ENCODE data around the gene OVCA2.

Gene OVCA2

DNA sequence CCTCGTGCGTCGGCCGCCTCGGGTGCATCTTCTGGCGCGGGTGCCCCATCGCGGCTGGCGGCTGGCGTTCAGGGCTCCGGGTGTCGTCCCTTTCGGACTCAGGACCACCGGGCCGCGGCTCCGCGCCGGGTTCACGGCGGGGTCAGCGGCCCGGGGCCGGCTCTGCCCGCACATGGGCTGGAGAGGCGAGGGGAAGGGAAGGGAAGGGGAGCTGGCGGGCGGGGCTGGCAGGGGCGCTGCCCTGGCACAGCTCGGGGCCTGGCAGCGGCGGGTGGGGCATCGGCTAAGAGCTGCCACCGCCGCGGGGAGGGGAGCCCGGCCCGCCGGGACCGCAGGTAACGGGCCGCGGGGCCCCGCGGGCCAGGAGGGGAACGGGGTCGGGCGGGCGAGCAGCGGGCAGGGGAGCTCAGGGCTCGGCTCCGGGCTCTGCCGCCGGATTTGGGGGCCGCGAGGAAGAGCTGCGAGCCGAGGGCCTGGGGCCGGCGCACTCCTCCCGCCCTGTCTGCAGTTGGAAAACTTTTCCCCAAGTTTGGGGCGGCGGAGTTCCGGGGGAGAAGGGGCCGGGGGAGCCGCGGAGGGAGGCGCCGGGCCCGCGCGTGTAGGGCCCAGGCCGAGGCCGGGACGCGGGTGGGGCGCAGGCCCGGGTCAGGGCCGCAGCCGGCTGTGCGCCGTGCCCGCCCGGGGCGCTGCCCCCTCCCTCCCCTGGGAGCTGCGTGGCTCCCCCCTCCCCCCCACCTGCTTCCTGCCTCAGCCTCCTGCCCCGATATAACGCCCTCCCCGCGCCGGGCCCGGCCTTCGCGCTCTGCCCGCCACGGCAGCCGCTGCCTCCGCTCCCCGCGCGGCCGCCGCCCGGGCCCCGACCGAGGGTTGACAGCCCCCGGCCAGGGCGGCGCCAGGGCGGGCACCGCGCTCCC lies 13.7 kb downstream of the OVCA2 start:
- DNase-seq = no peak

DNA sequence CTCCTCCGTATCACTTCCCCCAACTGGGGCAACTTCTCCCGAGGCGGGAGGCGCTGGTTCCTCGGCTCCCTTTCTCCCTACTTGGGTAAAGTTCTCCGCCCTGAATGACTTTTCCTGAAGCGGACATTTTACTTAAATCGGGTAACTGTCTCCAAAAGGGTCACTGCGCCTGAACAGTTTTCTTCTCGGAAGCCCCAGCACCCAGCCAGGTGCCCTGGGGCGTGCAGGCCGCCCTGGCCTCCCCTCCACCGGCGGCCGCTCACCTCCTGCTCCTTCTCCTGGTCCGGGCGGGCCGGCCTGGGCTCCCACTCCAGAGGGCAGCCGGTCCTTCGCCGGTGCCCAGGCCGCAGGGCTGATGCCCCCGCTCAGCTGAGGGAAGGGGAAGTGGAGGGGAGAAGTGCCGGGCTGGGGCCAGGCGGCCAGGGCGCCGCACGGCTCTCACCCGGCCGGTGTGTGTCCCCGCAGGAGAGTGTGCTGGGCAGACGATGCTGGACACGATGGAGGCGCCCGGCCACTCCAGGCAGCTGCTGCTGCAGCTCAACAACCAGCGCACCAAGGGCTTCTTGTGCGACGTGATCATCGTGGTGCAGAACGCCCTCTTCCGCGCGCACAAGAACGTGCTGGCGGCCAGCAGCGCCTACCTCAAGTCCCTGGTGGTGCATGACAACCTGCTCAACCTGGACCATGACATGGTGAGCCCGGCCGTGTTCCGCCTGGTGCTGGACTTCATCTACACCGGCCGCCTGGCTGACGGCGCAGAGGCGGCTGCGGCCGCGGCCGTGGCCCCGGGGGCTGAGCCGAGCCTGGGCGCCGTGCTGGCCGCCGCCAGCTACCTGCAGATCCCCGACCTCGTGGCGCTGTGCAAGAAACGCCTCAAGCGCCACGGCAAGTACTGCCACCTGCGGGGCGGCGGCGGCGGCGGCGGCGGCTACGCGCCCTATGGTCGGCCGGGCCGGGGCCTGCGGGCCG lies 14.7 kb downstream of the OVCA2 start:
- DNase-seq = no peak

DNA sequence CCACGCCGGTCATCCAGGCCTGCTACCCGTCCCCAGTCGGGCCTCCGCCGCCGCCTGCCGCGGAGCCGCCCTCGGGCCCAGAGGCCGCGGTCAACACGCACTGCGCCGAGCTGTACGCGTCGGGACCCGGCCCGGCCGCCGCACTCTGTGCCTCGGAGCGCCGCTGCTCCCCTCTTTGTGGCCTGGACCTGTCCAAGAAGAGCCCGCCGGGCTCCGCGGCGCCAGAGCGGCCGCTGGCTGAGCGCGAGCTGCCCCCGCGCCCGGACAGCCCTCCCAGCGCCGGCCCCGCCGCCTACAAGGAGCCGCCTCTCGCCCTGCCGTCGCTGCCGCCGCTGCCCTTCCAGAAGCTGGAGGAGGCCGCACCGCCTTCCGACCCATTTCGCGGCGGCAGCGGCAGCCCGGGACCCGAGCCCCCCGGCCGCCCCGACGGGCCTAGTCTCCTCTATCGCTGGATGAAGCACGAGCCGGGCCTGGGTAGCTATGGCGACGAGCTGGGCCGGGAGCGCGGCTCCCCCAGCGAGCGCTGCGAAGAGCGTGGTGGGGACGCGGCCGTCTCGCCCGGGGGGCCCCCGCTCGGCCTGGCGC lies 15.4 kb downstream of the OVCA2 start:
- no peak for DNase-seq

DNA sequence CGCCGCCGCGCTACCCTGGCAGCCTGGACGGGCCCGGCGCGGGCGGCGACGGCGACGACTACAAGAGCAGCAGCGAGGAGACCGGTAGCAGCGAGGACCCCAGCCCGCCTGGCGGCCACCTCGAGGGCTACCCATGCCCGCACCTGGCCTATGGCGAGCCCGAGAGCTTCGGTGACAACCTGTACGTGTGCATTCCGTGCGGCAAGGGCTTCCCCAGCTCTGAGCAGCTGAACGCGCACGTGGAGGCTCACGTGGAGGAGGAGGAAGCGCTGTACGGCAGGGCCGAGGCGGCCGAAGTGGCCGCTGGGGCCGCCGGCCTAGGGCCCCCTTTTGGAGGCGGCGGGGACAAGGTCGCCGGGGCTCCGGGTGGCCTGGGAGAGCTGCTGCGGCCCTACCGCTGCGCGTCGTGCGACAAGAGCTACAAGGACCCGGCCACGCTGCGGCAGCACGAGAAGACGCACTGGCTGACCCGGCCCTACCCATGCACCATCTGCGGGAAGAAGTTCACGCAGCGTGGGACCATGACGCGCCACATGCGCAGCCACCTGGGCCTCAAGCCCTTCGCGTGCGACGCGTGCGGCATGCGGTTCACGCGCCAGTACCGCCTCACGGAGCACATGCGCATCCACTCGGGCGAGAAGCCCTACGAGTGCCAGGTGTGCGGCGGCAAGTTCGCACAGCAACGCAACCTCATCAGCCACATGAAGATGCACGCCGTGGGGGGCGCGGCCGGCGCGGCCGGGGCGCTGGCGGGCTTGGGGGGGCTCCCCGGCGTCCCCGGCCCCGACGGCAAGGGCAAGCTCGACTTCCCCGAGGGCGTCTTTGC lies 16.2 kb downstream of the OVCA2 start:
- DNase-seq = no peak

DNA sequence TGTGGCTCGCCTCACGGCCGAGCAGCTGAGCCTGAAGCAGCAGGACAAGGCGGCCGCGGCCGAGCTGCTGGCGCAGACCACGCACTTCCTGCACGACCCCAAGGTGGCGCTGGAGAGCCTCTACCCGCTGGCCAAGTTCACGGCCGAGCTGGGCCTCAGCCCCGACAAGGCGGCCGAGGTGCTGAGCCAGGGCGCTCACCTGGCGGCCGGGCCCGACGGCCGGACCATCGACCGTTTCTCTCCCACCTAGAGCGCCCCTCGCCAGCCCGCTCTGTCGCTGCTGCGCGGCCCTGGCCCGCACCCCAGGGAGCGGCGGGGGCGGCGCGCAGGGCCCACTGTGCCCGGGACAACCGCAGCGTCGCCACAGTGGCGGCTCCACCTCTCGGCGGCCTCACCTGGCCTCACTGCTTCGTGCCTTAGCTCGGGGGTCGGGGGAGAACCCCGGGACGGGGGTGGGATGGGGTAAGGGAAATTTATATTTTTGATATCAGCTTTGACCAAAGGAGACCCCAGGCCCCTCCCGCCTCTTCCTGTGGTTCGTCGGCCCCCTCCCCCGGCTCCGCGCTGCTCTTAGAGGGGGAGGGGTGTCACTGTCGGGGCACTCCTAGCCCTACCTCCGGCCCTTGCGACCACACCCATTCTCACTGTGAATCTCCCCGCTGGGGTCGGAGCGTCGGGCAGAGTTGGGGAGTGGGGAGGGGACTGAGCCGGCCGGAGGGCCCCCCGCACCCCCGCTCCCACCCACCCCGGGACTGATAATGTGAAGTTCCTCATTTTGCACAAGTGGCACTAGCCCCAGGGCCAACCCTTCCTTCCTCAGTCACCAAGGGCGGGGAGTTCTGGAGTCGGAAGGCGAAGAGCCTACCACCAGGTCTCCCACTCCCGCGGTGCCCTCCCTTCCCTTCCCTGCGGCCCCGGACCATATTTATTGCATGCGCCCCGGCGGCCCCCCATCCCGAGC lies 17.0 kb downstream of the OVCA2 start:
- no peak for DNase-seq

DNA sequence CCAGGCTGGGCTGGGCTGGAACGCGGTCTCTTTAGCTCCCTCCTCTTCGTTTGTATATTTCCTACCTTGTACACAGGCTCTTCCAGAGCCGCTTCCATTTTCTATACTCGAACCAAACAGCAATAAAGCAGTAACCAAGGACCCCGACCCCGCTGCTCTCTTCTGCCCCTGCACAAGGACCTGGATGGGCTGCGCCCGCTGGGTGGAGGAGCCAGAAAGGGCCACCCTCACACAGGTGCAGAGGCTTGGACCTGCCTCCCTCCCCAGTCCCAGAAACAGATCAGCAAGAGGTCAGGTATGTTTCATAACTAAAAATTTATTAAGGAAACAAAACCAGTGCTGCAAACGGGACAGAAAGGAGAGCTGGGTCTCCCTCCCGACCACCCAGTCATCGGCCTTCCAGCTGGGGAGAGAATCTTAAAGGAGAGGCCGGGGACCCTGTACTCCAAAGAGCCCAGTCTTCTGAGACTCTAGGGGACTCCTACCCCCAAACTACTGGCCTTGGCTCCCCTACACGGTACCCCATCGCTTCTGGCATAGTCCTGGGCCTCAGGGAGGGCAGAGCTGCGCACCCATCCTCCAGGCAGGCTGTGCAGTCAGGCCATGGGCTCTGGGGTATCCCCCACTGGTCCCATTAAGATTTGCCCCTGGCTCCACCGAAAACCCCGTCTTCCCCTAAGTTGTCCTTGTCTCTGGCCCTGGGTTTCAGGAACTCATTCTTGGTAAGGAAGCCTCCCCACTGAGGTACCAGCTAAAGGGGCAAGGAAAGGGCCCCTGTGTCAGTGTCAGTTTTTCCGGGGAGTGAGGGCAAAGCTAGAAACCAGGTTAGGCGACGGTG lies 17.9 kb downstream of the OVCA2 start:
- no peak for DNase-seq

DNA sequence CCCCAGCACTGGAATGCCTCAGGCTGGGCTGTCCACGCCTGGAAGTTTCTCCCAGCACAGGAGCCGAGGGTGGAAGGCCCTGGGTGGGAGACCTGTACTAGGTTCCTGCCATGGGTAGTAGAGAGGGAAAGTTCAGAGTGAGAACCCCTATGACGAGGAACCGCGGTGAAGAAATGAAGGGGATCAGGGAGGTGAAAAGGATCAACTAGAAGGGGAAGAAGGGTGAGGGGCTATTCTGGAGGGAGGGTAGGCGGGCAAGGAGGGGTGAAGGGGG lies 18.5 kb downstream of the OVCA2 start:
- DNase-seq = no peak

DNA sequence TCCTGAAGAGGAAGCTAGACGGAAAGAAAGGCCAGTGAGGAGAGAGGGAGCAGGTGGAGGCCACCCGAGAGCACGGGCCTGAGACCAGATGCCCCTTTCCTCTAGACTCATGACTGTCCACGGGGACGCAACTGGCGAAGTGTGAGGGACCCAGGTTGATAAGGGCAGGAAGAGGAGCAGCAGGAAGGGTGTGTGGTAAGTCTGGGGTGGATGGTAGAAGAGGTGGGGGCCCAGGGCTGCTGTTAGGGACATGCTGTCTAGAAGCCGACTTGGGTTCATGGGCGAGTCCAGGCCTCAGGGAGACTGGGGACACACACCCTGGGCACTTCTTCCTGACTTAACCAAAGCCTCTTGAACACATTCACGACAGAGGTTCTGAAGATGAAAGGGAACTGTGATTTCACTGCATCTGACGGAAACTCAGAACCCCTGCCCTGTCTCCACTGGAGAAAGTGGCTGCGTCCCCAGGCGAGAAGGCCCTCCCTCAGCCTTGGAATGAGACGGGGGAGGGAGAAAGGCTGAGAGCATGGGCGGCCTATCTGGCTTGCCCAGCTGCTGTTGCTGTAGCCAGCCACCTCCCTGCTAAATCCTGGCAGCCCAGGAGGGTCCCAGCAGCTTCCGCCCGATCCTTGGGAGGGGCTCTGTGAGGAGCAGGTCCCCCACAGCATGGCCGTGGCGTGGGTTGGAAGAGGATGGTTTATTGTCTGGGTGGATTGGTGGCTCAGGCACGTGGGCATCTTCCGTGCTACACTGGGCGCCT lies 19.0 kb downstream of the OVCA2 start:
- DNase-seq = no peak

DNA sequence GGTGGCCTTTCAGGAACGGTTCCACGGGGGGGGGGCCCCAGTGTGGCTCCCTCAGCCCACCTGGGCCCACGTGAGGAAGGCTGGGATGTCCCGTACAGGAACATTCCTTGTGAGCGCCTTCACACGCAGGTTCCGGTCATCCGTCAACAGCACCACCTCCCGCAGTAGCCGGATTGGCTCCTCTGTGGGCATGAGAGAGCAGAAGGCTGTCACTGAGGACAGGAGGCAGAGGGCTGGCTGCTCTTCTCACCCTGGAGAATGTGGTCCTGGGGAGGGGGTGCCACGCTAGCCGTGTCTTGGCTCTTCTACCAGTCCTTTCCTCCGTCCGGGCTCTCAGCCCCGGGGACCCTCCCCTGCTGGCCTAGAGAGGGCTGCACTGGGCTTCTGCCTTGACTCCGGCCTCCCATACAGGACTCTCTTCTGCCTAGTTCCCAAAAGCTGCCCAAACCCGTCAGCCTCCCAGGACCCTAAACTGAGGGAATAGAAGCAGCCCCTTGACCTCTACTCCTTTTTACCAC lies 19.7 kb downstream of the OVCA2 start:
- DNase-seq = no peak

DNA sequence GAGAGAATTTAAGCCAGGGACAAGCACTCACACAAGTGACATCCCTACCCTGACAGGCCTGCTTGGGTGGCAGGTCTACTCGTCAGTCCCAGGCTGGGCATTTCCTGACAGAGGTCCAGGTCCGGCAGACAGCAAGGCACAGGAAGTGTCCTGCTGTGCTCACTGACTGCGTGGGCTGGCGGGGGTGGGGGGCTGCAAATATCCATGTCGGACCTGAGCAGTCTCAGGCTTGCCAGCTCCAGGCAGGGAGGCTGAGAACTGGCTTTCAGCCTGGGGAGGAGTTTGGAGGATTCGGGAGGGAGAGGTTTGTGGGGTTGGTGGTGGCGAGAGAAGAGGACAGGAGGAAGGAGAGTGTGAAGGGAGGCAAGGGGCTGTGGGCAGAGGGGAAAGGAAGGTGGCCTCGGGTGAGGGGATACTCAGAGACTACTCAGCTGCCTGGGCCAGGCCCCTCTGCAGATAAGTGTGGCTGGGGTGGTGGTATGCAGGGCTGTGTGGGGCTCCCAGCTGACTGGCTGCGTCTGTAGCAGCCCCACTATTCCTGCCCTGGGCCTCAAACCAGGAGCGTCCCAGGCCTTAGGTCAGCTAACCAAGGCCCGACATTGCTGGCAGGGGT lies 20.9 kb downstream of the OVCA2 start:
- DNase-seq = no peak

DNA sequence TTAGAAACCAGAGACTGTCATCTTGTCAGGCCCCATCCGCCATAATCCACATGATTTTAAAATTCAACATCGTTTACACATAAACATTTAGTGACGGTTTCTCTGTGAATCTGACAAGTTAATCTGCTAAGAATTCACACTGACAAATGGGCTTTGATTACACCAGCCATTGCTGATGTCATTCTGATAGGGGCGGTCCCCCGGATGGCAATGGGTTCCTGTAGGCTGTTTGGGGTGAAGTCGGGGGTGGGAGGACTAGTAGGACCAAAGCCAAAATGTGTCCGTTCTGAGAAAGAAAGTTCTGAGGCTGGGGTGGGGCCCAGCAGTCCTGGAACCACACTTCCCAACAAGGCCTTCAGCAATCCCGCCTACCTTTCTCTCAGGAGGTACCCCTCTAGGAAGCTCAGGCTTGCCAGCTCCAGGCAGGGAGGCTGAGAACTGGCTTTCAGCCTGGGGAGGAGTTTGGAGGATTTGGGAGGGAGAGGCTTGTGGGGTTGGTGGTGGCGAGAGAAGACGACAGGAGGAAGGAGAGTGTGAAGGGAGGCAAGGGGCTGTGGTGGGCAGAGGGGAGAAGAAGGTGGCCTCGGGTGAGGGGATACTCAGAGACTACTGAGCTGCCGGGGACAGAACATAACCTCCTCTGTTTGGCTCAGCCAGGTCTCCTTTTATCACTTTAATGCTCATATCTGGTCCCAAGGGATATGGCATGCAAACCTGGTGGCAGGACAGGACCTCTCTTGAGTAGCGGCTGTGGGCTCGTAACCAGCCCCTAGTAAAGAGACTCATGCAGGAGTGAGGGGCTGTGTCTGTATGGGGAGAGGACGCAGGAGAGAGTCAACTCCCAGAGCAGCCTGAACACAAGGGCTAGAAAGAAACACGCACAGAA lies 21.7 kb downstream of the OVCA2 start:
- DNase-seq = no peak

DNA sequence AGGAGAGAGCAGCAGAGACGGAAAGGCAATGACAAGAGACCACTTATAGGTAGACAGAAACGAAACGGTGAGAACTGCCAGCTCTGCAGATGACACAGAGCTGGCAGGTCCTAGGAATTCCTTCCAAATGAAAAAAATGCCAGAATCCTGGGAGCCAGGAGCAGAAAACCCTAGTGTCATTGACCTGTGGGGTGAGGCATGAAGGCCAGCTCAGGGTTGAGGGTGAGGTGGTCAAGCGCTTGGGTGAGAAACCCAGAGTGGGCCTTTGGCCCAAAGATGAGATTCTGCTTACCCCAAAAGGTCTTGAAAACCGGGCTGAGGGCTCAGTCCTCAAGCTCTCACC lies 22.3 kb downstream of the OVCA2 start:
- DNase-seq = no peak

DNA sequence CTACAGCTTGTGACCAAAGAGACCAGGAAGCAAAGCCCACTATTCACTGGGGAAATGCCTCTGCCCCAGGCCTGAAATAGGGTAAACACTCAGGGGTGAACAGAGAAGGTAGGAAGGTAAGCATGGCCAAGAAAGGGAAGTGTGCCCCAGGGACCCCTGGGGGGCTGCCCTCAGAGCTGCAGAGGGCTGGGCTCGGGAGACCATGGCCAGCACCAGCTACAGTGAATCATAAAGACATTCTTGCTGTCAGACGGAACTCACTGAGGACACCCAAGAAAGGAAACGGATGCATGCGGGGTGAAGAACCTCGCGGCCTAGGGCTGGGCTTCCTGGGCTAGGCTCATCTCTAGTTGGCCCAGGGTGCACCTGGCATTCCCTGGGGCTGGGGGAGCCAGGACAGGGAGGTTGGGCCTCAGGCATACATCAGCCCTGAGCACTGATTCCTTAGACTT lies 22.7 kb downstream of the OVCA2 start:
- no peak for DNase-seq

DNA sequence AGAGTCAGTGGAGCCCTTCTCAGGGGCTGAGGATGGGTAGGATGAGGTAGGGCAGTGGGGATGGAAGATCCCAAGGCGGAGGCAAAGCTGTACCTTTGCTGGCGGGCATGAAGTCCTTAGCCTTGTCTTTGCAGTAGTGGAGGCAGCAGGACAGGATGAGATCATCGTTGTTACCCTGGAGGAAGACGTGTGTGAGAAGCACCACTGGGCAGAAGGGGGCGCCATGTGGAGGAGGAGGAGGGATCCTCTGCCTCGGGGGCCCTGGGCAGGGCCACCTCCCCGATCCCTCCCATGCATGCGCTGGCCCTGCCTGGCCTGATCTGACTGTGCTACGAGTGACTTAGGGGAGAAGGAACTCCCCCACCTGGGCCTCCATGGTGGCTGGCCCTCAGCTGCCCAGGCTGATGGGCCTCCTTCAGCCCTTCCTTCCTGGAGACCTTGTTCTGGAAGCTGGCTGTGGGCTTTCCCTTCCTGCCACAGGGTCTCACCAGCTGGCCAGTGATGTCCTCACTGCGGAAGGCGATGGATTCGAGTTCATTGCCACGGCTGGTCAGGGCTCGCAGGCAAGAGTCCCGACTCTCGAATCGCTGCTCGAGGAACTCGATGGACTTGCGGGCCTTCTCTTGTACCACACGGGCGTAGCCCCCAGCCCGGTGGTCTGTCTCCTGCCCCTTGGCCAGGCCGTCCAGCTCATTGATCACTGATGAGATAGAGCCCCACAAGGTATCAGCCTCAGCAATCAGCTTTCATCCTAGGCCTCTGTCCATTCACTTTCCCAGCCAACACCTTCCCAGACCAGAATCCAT lies 23.4 kb downstream of the OVCA2 start:
- no peak for DNase-seq

DNA sequence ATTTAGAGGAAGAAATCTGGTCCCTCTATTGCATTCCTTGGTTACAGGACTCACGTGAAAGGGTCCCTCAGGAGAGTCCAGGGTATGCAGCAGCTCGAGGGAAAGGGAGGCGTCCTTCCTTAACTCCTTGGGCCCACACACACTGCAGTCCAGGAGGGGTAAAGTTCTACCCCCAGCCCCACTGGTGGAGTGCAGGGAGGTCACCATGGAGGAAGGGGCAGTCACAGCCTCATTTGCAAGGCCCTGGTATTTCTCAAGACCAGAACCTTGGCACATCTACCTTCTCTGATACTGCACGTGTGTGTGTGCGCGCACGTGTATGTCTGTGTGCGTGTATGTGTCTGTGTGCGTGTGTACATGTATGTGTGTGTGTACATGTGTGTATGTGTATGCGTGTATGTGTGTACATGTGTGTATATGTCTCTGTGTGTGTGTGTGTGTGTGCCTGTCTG lies 24.2 kb downstream of the OVCA2 start:
- DNase-seq = no peak

DNA sequence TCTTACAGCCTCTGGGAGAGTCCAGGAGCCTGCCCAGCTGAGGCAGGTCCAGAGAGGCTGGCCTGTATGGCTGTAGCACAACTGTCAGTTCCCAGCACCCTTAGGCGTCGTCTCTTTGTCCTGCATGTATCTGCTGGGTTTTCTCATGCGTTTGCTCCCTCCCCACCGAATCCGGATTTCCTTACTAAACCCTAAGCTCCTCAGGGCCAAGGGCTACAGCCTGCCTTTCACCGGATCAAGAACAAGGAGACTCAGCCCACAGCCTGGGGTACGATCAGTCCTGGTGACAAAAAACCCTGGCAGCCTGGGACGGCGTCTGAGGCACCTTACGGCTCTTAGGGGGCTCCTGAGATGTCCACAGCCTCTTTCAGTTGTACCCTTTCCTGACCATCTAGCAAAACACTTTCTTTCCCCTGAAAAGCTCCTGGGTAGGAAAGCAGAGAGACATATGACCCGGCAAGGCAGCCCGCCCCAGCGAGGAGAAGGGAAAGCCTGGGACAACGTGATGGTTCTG lies 25.3 kb downstream of the OVCA2 start:
- no peak for DNase-seq

DNA sequence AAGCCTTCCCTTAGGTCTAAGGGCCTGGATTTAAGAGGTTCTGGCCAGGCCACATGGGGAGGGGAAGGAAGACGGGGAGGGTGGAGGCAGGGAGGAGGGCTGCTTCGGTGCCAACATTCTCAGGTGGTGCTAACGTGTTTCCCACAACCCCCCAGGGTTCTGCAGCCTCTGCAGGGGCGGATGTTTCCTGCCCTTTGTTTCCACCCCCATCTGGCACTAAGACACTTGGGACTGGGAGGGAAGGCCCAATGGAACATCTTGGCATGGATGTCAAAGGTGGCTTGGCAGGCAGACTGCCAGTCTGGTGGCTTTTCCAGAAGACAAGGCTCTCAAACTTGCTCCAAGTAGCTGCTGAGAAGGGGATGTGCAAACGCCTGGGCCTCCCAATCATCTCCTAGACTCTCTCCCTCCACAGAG lies 25.8 kb downstream of the OVCA2 start:
- no peak for DNase-seq

Data from DMS79 treated with DMSO at 0.1 percent for 48 hours (cell line).